Bronchial epithelial cell (primary cell): ENCODE data around the gene HMGB1. TPM values are rescaled to one million over a fixed set of nuclear protein-coding genes. Genes with fewer than 3 reads are reported as not detected.

ENCODE experiments used
- DNase-seq: peaks from one replicate; pipeline ENCODE4 v3.0.0-alpha.2; 2010; ENCODE audit warnings: low read depth
- FAIRE-seq: peaks from 2 replicates; lab custom pipeline; 2011; peaks lifted over from hg19 to GRCh38; lab: Jason Lieb, UNC
- H3K27me3 ChIP-seq: 2 replicates; pipeline ENCODE4 v1.5.1; 2011; ENCODE audit warnings: low read length; ENCODE audit not compliant: control insufficient read depth, insufficient read depth
- H3K36me3 ChIP-seq: 2 replicates; pipeline ENCODE4 v1.5.1; 2011; ENCODE audit warnings: low read length; ENCODE audit not compliant: control insufficient read depth, insufficient read depth
- H3K4me3 ChIP-seq: 2 replicates; pipeline ENCODE4 v1.5.1; 2011; ENCODE audit warnings: mild to moderate bottlenecking, low read depth, low read length, control low read depth
- CTCF ChIP-seq: IDR thresholded peaks from 2 replicates; pipeline ENCODE4 v1.5.1; 2011; ENCODE audit warnings: mild to moderate bottlenecking, moderate library complexity, low read length, control low read depth, inconsistent platforms; ENCODE audit not compliant: insufficient read depth, severe bottlenecking
- total RNA-seq: library from RNA; depleted of rRNA; stranded (reverse); fragments of >200 nt; gene quantifications from 2 replicates; pipeline ENCODE4 v1.2.1, GENCODE V29; 2014

Gene HMGB1
- total RNA-seq, 1 donor from 2014 or later: 72.4 TPM

- TF ChIP-seq CTCF: no peak
- Histone ChIP-seq H3K4me3 (no peak overlapping the region), H3K36me3 (no peaks in the 10 kb centered on the region), H3K27me3 (no peaks in the 10 kb centered on the region)
- no peak for FAIRE-seq
- DNase-seq: no peak
These were observed 50.2 kb downstream of the HMGB1 start for GRCh38 chr13:30415430-30416030.

GRCh38 chr13:30413842-30414241, 51.9 kb downstream of the HMGB1 start:
- no peak for TF ChIP-seq CTCF
- H3K27me3 ChIP-seq: no peaks in the 10 kb centered on the region
- H3K36me3 ChIP-seq: no peaks in the 10 kb centered on the region
- FAIRE-seq (no peak), DNase-seq (no peak)
- H3K4me3 ChIP-seq: no peak overlapping the region

GRCh38 chr13:30412346-30412745, 53.4 kb downstream of the HMGB1 start:
- H3K36me3 ChIP-seq: no peaks in the 10 kb centered on the region
- H3K4me3 ChIP-seq: no peak overlapping the region
- H3K27me3 ChIP-seq: no peaks in the 10 kb centered on the region
- TF ChIP-seq CTCF: no peak
- FAIRE-seq: no peak
- DNase-seq: no peak

- TF ChIP-seq CTCF: no peak
- Histone ChIP-seq H3K27me3 (no peaks in the 10 kb centered on the region), H3K4me3 (no peak overlapping the region), H3K36me3 (no peaks in the 10 kb centered on the region)
- DNase-seq: no peak
- FAIRE-seq: no peak
These were observed 55.0 kb downstream of the HMGB1 start for GRCh38 chr13:30410705-30411125.

GRCh38 chr13:30409886-30410704, 55.6 kb downstream of the HMGB1 start:
- no peak overlapping the region for H3K4me3 ChIP-seq
- no peaks in the 10 kb centered on the region for H3K27me3 ChIP-seq
- H3K36me3 ChIP-seq: no peaks in the 10 kb centered on the region
- FAIRE-seq (no peak), DNase-seq (peak; percentile 67)
- no peak for TF ChIP-seq CTCF
